Non-pigmented ciliary epithelial cell (primary cell): Measurements from ENCODE around the gene ALG11.

Experiments used
- DNase-seq: peaks from one replicate; pipeline ENCODE4 v3.0.0-alpha.2; 2010; ENCODE audit warnings: low read depth

Gene ALG11

GRCh38 chr13:51997186-51997585 lies 15.0 kb upstream of the ALG11 start:
- no peak for DNase-seq

- DNase-seq: no peak
These were observed 14.4 kb upstream of the ALG11 start for GRCh38 chr13:51997641-51998330.

- no peak for DNase-seq
These were observed 13.3 kb upstream of the ALG11 start for GRCh38 chr13:51998723-51999509.

- DNase-seq: no peak
These were observed 12.7 kb upstream of the ALG11 start for GRCh38 chr13:51999510-51999911.

GRCh38 chr13:51999921-52000320 lies 12.3 kb upstream of the ALG11 start:
- no peak for DNase-seq

GRCh38 chr13:52001120-52001731 lies 11.0 kb upstream of the ALG11 start:
- peak; percentile 10 for DNase-seq

- DNase-seq: no peak
These were observed 9.8 kb upstream of the ALG11 start for GRCh38 chr13:52002361-52002760.

- no peak for DNase-seq
These were observed 8.7 kb upstream of the ALG11 start for GRCh38 chr13:52003541-52003940.

GRCh38 chr13:52004511-52005170 lies 7.6 kb upstream of the ALG11 start:
- DNase-seq: no peak

GRCh38 chr13:52005841-52006522 lies 6.2 kb upstream of the ALG11 start:
- DNase-seq: no peak

- DNase-seq: no peak
These were observed 5.5 kb upstream of the ALG11 start for GRCh38 chr13:52006523-52007245.

GRCh38 chr13:52009946-52010345 lies 2.3 kb upstream of the ALG11 start:
- no peak for DNase-seq

GRCh38 chr13:52010890-52011631 lies 1.1 kb upstream of the ALG11 start, which contains the start of gene ATP7B:
Gene ATP7B, minus strand, starts transcription at chr13:52011450. Its CDS starts 113 bp downstream, at chr13:52011337.
- no peak for DNase-seq

- no peak for DNase-seq
These were observed 276 bp downstream of the ALG11 start for GRCh38 chr13:52012512-52012836.

- no peak for DNase-seq
These were observed 4.1 kb downstream of the ALG11 start for GRCh38 chr13:52016296-52016695.

GRCh38 chr13:52020191-52020590 lies 8.0 kb downstream of the ALG11 start:
- DNase-seq: no peak

- DNase-seq: no peak
These were observed 10.2 kb downstream of the ALG11 start for GRCh38 chr13:52022356-52022755.

GRCh38 chr13:52024481-52024880 lies 12.3 kb downstream of the ALG11 start, which contains the start of gene UTP14C:
Gene UTP14C, plus strand, starts transcription at chr13:52024691. Its CDS starts 4,114 bp downstream, at chr13:52028805.
- no peak for DNase-seq

- DNase-seq: no peak
These were observed 13.5 kb downstream of the ALG11 start for GRCh38 chr13:52025475-52026245.

GRCh38 chr13:52026246-52026626 lies 14.0 kb downstream of the ALG11 start:
- DNase-seq: no peak
